Loucy (cell line): ENCODE results near the gene SEMA6A.

Experiments
- H2AFZ ChIP-seq: fragments of 200-600 bp; sonication (generic); 2 replicates; pipeline ENCODE4 v1.6.0; 2016; ENCODE audit warnings: antibody characterized with exemption, mild to moderate bottlenecking, low read length, moderate library complexity
- H3F3A ChIP-seq: fragments of 200-600 bp; 2 replicates; pipeline ENCODE4 v1.6.0; 2016; ENCODE audit warnings: antibody characterized with exemption, low read depth, mild to moderate bottlenecking
- H3K27me3 ChIP-seq: fragments of 200-600 bp; sonication (generic); 2 replicates; pipeline ENCODE4 v1.6.1; 2014; ENCODE audit warnings: low read length, mild to moderate bottlenecking; ENCODE audit not compliant: insufficient read depth, poor library complexity, severe bottlenecking
- H3K36me3 ChIP-seq: fragments of 200-600 bp; sonication (generic); 2 replicates; pipeline ENCODE4 v1.6.1; 2016; ENCODE audit warnings: low read length; ENCODE audit not compliant: insufficient read depth
- H3K4me1 ChIP-seq: fragments of 200-600 bp; sonication (generic); 2 replicates; pipeline ENCODE4 v1.5.1; 2014; ENCODE audit warnings: low read length, mild to moderate bottlenecking; ENCODE audit not compliant: insufficient read depth, poor library complexity, severe bottlenecking
- H3K4me2 ChIP-seq: fragments of 200-600 bp; sonication (generic); 2 replicates; pipeline ENCODE4 v1.6.0; 2014; ENCODE audit warnings: antibody characterized with exemption, low read length, low read depth, mild to moderate bottlenecking; ENCODE audit not compliant: poor library complexity, severe bottlenecking
- H3K4me3 ChIP-seq: fragments of 200-600 bp; sonication (generic); 2 replicates; pipeline ENCODE4 v1.5.1; 2014; ENCODE audit warnings: low read length, mild to moderate bottlenecking, mixed read lengths; ENCODE audit not compliant: poor library complexity, severe bottlenecking
- H3K79me2 ChIP-seq: fragments of 200-600 bp; sonication (generic); 2 replicates; pipeline ENCODE4 v1.6.1; 2014; ENCODE audit warnings: low read length; ENCODE audit not compliant: insufficient read depth
- H3K9ac ChIP-seq: fragments of 200-600 bp; sonication (generic); 2 replicates; pipeline ENCODE4 v1.6.0; 2014; ENCODE audit warnings: mild to moderate bottlenecking, low read depth, low read length, moderate library complexity; ENCODE audit not compliant: poor library complexity, severe bottlenecking
- H3K9me2 ChIP-seq: fragments of 200-600 bp; sonication (generic); replicated peaks from 2 replicates; pipeline ENCODE4 v1.6.1; 2016; ENCODE audit warnings: low read depth, low read length, mixed read lengths
- H3K9me3 ChIP-seq: fragments of 200-600 bp; sonication (generic); 2 replicates; pipeline ENCODE4 v1.6.1; 2014; ENCODE audit warnings: mild to moderate bottlenecking, antibody characterized with exemption, low read length, low read depth; ENCODE audit not compliant: insufficient read depth
- H4K20me1 ChIP-seq: fragments of 200-600 bp; sonication (generic); 2 replicates; pipeline ENCODE4 v1.6.0; 2014; ENCODE audit warnings: antibody characterized with exemption, low read length, mild to moderate bottlenecking; ENCODE audit not compliant: insufficient read depth, poor library complexity, severe bottlenecking
- EZH2phosphoT487 ChIP-seq: fragments of 200-600 bp; IDR thresholded peaks from 2 replicates; pipeline ENCODE4 v1.6.1; 2018; ENCODE audit warnings: antibody characterized with exemption, mild to moderate bottlenecking, moderate library complexity, borderline replicate concordance
- TF ChIP-seq, protein P1 (sequence below): fragments of 200-600 bp; sonication (generic); conservative IDR thresholded peaks from 2 replicates; pipeline ENCODE4 v1.5.1; 2014; ENCODE audit warnings: mild to moderate bottlenecking, antibody characterized with exemption, low read length

Gene SEMA6A

DNA sequence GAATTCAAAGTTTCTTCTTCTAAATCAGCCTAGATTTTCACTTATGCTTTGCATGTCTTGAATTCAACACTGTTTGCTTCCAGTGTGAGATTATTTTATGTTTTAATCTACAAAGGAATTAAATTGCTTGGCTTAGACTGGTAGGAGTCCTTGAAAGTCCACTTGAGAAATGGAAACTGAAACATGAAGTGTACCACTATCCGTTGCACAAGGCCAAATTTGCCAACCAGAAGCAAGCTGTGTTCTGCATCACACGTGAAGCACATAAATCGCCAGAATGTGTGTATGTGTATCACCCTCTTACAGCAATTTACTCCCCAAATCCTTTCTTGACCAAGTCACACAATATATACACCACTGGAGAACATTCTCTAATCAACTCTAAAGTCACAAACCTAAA lies 10.3 kb downstream of the SEMA6A start:
- Histone ChIP-seq H3K79me2 (no peaks in the 10 kb centered on the region), H2AFZ (no peak overlapping the region), H3F3A (no peaks in the 10 kb centered on the region), H3K9me3 (no peaks in the 10 kb centered on the region), H3K36me3 (no peaks in the 10 kb centered on the region), H3K4me1 (peaks cover 4% of the 10 kb centered on the region), H3K4me2 (no peak overlapping the region), H3K27me3 (no peaks in the 10 kb centered on the region), H3K9ac (no peak overlapping the region), H4K20me1 (no peaks in the 10 kb centered on the region), H3K4me3 (no peak overlapping the region), H3K9me2 (no peaks in the 10 kb centered on the region)
- TF ChIP-seq EZH2phosphoT487: no peak
- TF ChIP-seq, protein P1, sequence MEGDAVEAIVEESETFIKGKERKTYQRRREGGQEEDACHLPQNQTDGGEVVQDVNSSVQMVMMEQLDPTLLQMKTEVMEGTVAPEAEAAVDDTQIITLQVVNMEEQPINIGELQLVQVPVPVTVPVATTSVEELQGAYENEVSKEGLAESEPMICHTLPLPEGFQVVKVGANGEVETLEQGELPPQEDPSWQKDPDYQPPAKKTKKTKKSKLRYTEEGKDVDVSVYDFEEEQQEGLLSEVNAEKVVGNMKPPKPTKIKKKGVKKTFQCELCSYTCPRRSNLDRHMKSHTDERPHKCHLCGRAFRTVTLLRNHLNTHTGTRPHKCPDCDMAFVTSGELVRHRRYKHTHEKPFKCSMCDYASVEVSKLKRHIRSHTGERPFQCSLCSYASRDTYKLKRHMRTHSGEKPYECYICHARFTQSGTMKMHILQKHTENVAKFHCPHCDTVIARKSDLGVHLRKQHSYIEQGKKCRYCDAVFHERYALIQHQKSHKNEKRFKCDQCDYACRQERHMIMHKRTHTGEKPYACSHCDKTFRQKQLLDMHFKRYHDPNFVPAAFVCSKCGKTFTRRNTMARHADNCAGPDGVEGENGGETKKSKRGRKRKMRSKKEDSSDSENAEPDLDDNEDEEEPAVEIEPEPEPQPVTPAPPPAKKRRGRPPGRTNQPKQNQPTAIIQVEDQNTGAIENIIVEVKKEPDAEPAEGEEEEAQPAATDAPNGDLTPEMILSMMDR: no peak

DNA sequence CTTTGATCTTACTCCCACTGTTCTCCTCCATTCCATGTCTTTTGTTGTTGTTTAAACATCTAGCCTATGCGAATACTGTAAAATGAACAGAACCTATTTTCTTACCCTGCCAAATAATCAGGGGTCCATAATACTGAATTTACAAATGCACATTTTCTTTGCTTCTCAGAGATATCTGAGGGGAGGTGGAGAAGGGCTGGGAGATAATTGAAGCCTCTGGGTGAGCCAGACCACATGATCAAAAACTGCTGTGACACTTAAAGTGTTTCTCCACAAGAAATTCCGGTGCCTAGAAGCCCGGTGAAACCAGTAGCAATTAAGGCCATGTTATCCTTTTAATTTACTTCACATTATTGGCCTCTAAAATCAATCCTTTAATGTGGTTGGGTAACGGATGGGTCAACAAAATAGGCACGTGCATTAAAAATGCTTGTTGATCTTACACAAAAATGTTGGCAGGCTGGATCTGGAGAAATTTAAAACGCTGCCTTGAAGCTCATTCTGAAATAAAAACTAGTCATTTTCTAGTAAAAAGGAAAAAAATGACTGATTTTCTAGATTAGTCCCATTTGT lies 10.8 kb downstream of the SEMA6A start:
- Histone ChIP-seq H3K4me1 (peaks cover 4% of the 10 kb centered on the region), H3K79me2 (no peaks in the 10 kb centered on the region), H2AFZ (no peak overlapping the region), H3K4me2 (no peak overlapping the region), H3K4me3 (no peak overlapping the region), H3K36me3 (no peaks in the 10 kb centered on the region), H4K20me1 (no peaks in the 10 kb centered on the region), H3K9ac (no peak overlapping the region), H3K9me2 (no peaks in the 10 kb centered on the region), H3F3A (no peaks in the 10 kb centered on the region), H3K9me3 (no peaks in the 10 kb centered on the region), H3K27me3 (no peaks in the 10 kb centered on the region)
- TF ChIP-seq EZH2phosphoT487: no peak
- TF ChIP-seq, protein P1: no peak

DNA sequence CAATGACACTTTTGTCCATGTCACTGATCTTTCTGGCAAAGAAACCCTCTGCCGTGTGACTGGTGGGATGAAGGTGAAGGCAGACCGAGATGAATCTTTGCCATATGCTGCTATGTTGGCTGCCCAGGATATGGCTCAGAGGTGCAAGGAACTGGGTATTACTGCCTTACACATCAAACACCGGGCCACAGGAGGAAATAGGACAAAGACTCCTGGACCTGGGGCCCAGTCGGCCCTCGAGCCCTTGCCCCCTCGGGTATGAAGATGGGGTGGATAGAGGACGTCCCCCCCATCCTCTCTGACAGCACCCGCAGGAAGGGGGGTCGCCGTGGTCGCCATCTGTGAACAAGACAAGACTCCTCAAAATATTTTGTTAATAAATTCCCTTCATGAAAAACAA lies 12.0 kb downstream of the SEMA6A start:
- no peak overlapping the region for H3K4me3 ChIP-seq
- H3K9me2 ChIP-seq: no peaks in the 10 kb centered on the region
- no peaks in the 10 kb centered on the region for H3K36me3 ChIP-seq
- no peak overlapping the region for H3K4me2 ChIP-seq
- no peak overlapping the region for H2AFZ ChIP-seq
- H4K20me1 ChIP-seq: no peaks in the 10 kb centered on the region
- H3K79me2 ChIP-seq: no peaks in the 10 kb centered on the region
- H3K9ac ChIP-seq: no peak overlapping the region
- TF ChIP-seq, protein P1: no peak
- TF ChIP-seq EZH2phosphoT487: no peak
- H3F3A ChIP-seq: no peaks in the 10 kb centered on the region
- H3K27me3 ChIP-seq: no peaks in the 10 kb centered on the region
- no peaks in the 10 kb centered on the region for H3K9me3 ChIP-seq
- peaks cover 4% of the 10 kb centered on the region for H3K4me1 ChIP-seq
